Mucosa of gallbladder (tissue), 1 donor: ENCODE data around the gene NUDT16L1. TPM values are rescaled to one million over a fixed set of nuclear protein-coding genes. Genes with fewer than 3 reads are reported as not detected.

Source experiments
- DNase-seq: peaks from one replicate; pipeline ENCODE4 v3.0.0-alpha.2; 2020; ENCODE audit warnings: low spot score
- total RNA-seq: library from RNA; stranded (reverse); gene quantifications from one replicate; pipeline ENCODE4 v1.2.1, GENCODE V29; 2021
- donor health status: DM: no; HTN: no; CAD: no.

NUDT16L1 gene
- 67.0 TPM for total RNA-seq

DNA sequence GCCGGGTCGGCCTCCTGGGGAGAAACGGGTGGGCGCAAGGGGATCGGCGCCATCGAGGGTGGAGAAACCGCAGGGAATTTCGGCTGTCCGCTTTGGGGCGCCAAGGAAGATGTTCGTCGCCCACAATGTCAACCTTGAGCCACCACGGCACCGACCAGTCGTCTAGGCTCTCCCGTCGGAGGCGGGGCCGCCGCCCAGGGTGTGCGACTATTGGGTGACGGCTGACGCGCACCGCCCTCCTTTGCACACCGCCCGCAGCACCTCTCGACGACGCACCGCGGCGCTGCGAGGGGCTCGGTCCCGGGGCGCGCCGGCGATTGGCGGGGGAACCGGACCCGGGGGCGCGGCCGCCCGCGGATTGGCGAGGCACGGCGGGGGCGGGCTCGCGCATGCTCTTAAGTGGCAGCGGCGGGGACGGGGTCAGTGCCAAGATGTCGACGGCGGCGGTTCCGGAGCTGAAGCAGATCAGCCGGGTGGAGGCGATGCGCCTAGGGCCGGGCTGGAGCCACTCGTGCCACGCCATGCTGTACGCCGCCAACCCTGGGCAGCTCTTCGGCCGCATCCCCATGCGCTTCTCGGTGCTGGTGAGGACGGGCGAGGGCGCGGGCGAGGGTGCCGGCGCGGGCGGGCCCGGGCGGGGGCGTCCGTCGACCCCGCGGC, at the start of gene NUDT16L1:
Gene NUDT16L1, plus strand, starts transcription at position 267 of the 660 bp plus-strand sequence. Its CDS starts 165 bp downstream, at position 432.
- DNase-seq: peak; percentile 96

DNA sequence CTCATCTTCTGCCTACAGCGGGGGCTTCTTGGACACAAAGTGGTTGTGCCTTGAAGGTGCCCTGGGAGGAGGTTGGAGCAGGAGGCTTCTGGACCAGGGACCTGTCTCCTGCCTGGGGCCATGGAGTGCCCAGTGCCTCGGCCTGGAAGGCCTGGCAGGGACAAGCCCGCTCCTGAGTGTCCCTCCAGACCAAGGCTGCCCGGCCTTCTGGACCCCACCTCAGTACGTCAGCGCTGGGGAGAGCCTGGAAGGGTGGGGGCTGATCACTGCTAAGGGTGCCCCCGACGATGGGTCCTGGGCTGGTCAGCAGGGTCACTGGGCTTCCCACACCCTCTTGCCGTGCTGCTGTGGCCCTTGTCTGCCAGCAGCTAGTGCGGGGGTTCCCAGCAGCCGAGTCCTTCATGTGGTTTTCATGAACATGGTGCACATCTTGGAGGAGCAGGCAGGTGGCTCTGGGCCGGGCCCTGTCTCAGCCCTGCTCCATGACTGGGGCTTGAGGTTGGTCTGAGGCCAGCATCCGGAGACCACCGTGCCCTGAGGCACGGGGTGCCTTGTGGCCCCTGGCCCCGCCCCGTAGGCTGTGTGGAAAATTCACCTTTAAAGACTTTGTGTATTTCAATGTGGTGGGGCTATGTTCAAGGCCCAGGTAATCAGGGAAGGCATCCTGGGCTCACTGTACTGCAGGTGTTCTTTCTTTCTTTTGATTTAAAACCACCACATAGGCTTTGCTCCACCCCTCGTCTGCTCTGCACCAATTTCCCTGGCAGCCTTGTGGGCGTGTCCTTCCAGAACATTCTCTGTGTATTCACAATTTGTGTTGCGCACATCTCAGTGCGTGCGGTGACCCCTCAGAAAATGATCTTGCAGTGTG, 46.4 kb upstream of the NUDT16L1 start:
- no peak for DNase-seq

DNA sequence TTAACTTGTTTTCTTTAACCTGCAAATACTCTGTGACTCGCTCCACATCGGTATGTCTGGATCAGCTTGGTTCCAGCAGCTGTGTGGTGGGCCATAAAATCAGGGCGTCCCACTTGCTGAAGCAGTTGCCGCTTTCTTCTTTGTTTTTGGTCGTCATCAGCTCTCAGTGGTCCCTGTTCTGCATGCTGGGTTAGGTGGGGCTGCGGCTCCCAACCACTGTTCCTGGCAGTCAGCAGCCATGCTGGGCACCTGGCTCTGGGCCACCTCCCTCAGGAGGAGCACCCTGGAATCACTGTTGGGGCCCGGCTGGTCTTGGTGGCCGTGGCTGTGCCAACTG, 45.8 kb upstream of the NUDT16L1 start:
- no peak for DNase-seq

DNA sequence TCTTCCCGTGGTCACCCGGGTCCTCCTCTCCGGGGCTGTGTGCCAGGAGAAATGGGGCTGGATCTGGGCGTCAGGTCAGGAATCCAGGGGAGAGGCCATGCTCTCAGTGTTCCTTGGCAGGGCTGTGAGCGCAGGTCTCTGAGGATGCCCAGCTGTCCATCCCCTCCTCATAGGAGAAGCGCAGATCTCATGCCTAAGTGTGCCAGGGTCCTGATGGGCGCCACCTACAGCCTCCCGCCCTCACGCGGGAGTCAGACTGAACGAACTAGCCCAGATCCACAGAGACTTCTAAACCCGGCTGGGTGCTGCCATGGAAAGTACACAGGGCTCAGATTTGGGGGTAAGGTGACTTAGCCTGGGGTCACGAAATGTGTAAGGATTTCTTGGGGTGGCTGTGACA, 44.4 kb upstream of the NUDT16L1 start:
- DNase-seq: no peak

DNA sequence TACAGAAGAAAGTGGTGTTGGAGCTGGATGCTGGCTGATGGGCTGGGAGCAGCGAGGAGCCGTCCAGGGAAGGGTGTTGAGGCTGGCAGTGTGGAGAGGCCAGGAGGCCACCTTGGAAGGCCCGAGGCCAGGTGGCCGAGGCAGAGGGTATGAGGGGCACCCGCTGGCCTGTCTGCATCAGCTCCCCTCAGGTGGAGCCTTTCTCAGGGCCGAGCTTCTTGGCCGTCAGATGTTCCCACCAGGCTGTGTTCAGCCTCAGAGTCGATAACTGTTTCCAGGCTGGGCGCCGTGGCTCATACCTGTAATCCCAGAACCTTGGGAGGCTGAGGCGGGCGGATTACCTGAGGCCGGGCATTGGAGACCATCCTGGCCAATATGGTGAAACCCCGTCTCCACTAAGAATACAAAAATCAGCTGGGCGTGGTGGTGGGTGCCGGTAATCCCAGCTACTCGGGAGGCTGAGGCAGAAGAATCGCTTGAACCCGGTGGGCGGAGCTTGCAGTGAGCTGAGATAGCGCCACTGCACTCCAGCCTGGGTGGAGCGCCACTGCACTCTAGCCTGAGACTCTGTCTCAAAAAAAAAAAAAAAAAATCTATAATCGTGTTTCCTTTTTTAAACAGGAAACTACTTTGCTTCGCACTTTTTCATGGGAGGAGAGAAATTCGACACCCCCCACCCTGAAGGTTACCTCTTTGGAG, 43.5 kb upstream of the NUDT16L1 start:
- DNase-seq: no peak

DNA sequence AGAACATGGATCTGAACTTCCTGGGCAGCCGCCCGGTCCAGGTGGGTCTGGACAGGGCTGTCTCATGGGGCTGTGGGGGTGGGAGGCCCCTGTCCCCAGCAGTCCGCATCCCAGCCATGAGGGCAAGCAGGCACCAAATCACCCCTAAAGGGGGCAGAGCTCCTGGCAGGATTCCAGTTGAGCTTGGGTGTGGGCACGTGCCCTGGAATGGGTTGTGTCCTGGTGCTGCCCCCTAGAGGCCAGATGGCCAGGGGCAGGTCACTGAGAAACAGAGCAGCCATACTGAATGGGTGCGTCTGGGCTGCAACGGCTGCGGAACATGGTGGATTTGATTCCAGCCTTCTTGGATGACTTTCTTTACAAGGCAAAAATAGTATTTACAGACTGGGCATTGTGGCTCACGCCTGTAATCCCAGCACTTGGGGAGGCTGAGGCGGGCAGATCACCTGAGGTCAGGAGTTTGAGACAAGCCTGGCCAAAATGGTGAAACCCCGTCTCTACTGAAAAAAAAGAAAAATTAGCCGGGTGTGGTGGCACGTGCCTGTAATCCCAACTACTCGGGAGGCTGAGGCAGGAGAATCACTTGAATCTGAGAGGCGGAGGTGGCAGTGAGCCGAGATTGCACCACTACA, 42.8 kb upstream of the NUDT16L1 start:
- DNase-seq: peak; percentile 40

DNA sequence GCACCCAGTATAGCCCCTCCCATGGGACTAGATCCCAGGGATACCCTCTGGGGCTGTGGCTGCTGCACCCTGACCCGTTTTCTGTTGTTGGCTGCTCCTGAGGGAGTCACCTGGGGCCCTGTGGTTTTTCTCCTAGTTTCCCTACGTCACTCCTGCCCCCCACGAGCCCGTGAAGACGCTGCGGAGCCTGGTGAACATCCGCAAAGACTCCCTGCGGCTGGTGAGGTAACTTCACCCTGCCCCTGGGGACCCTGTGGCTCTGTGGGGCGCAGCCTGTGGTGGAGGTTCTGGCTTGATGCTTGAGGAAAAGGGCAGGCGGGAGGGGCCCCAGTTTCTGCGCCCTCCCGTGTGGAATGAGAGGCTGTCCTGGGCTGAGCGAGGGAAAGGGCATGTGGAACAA, 41.5 kb upstream of the NUDT16L1 start:
- no peak for DNase-seq

DNA sequence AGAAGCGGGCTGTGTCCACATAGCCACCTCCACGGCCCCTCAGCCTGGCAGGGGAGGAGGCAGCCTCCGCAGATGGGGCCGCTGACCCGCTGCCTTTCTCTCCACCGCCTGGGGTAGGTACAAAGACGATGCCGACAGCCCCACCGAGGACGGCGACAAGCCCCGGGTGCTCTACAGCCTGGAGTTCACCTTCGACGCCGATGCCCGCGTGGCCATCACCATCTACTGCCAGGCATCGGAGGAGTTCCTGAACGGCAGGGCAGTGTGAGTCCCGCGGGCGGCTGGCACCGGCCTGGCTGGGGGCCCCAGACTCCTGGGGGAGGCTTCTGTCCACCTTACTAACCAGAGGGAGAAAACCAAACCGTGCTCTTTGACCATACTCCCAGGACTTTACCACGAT, 40.8 kb upstream of the NUDT16L1 start:
- DNase-seq: no peak

DNA sequence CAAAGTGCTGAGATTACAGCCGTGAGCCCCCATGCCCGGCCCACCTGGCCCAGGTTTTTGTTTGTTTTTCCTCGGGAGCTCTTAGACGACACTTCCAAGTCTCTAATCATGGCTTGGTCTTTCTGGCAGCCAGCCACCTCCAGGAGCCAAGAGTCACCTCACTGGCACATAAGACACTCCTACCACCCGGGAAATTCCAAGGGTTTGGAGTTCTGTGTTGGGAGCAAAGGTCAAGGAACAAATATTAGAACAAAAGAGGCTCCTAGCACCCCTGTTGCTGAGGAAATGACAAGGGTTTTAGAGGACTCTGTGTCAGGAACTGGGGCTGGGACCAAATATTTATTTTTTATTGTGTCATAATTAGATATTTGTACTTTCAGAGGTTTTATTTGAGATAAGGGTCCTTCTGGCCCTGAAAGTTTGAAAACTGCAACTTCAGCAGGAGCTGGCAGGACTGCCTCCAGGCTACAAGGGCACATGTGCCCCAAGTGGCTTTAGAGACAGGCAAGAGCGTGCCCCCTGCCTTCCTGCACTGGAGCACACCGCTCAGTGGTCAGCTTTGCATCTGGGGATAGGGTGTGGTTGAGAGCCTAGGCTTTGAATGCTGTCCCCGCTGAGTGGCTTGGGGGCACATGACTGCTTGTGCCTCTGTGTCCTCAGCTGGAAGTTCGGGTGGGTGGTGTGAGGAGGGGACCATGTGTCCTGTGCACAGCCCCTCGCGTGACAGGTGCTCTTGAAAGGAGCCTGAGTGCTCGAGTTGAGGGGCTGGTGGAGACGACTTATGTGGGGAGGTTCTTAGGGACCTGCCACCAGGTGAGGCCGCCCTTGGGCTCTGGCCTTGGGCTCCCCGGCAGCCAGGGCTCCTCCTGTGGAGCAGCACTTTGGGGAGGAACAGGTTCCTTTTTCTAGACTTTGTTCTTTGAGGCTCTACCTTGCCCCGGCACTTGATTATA, 39.1 kb upstream of the NUDT16L1 start:
- DNase-seq: peak; percentile 84

DNA sequence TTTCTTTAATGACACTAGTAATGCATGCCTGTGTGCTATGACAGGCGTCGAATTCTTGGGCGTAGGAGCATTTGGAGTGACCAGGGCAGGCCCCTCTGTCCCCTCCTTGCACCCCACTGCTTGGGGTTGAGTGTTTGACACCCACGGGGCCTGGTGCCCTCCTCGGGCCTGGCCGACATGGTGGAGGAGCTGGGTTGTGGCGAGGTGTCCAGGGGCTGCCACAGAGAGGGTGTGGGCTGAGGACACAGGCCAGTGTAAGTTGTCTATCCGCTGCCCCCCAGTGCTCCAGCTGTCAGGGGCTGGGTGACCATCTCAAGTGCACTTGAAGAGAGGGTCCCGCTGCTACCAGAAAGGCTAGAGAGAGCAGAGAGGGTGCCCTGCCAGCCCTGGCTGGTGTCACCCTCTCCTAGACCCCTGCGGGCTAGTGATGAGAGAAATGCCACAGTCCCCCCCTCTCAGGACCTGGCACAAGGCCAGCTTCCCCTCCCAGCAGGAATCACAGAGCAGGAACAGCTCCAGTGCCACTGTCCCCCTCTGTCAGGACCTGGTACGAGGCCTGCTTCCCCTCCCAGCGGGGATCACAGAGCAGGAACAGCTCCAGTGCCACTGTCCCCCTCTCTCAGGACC, 38.3 kb upstream of the NUDT16L1 start:
- DNase-seq: no peak

DNA sequence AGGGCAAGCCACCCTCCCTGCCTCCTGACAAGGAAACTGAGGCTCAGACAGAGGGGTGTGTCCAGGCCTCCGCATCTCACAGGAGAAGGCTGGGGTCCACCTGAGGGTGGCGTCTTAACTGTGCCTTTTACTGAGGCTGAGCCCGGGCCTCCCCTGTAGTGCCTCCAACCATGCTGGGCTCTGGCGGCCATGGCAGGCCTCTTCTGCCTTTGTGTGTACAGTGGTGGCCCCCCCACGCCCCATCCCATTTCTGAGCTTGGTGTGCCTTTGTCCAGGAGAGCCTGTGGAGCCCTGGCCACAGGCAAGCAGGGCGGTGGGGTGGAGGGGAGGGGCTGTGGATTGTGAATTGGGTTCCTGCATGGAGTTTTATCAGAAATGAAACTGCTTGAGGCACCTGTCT, 37.6 kb upstream of the NUDT16L1 start:
- DNase-seq: no peak

DNA sequence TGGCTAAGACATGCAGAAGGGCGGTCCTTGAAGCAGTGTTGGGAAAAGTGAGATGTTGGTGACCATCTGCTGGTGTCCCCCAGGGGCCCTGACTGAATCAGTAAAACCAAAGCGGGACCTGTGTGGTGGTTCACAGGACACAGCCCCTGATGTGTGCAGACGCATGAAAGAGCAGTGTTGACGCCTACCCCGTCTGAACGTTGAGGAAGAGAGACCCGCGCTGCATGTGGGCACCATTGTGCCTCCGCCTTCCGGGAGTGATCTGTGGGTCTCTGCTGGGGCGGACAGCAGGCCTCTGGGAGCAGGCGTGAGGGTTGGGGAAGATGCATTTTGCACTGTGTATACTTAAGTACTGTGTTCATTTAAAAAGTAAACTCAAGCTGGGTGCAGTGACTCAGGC, 37.1 kb upstream of the NUDT16L1 start:
- no peak for DNase-seq

DNA sequence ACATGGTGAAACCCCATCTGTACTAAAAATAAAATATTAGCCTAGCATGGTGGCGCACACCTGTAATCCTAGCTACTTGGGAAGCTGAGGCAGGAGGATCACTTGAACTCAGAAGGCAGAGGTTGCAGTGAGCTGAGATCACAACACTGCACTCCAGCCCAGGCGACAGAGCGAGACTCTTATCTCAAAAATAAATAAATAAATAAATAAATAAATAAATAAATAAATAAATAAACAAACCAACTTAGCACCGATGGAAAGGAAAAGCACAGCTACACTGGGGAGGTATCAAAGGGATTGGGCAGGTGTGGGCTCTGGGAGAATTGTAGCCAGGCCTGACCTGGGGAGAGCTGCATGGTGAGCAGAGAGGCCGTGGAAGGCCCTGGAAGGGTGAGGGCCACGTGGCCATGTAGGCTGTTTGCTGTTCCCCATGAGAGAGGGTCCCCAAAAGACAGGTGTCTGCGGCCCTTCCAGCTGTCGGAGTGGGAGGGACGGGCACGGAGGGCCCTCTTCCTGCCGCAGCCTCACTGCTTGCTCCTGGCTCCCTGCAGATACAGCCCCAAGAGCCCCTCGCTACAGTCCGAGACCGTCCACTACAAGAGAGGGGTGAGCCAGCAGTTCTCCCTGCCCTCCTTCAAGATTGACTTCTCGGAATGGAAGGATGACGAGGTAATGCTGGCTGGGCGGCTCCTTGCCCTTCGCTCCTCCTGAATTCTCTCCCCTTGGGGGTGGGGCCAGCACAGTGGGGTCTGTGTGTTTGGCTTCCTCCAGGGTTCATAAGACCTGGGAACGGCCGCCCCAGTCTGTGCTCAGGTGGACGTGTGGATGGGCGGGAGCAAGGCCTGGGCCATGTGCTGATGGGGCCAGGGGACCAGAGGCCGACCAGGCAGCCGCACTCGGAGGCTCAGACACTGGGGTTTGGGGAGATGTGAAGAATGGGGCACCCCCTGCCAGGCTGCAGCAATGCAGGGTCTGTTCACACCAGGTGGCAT, 36.4 kb upstream of the NUDT16L1 start:
- no peak for DNase-seq

DNA sequence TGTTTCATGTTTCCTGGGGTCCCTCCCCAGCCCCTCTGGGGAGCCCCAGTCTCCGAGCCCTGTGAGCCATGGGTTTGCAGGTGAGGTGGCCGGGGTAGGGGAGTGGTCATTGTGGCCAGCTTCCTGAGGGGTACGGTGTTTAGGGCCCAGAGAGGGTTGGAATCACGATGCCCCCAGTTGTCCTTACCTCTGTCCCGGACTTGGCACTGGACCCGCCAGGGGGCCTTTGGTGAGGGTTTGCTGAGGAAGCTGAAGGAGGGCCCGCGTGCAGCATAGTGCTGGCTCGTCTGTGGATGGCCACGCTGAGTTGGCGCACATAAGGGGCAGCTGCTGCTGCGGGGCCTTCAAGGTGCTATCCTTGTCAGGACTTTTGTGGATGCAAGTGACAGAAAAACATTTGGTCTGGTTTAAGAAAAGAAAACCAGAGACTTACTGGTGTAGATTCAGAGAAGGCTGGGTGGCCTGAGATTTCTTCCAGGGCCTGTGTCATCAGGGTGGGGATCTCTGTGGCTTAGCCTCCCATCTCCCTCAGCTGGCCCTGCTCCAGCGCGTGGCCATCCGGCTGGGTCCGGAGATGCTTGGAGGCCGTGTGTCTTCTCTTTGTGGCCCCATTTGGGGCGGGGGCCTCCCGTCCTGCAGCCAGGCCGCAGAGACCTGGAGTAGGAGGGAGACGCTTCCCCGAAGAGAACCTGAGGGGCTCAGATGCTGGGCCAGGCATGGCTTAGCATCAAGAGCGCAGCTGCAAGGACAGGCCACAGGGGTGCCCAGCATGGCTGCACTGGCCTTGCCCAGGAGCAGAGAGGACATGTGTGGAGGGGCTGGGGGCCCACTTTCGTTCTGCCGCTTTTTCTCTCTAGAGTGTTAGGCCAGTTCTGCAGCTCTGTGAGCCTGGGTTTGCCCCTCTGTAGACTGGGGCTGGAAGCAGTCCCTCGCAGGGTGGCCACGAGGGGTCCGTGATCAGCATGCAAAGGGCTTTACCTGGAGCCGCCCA, 33.7 kb upstream of the NUDT16L1 start:
- DNase-seq: no peak

DNA sequence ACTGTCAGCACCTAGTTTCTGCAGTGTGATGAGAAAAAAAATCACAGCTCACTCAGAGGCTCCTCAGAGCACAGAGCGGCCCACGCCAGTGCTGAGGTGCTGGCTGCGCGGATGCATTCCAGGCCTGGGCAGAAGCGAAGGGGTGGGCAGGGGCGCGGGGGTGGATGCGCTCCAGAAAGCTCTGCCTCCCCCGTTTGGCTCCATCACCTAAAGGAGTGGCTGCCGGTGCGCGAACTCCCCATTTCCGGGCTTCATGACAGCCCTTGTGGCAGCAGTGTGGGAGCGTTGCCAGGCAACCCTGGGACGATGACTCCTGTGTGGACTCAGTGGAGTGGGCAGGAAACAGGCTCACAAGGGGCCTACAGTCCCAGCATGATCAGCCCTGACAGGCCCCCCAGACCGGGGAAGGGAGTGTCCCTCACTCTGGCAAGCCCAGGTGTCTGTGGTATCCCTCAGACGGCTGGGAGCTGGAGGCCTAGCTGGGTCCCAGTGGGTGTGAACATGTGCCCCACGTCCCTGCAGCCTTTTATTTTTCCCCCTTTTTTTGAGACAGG, 32.8 kb upstream of the NUDT16L1 start:
- DNase-seq: peak; percentile 72

DNA sequence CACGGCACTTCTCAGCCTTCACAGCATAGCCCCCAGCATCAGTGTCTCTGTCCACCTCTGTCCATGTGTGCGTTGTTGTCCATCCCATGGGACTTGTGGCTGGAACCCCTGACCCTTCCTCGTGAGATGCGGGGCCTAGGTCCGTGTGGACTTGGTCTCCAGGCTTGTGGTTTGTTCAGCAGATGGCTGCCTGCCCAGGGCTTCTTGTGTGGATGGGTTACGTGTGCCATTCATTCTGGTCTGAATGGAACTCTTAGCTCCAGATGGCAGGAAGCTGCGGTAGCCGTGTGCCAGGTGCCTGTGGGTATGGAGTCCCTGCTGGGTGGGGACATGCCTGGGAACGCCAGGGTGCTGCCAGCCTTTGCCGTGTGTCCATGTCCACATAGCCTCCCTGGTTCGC, 31.7 kb upstream of the NUDT16L1 start:
- DNase-seq: no peak

DNA sequence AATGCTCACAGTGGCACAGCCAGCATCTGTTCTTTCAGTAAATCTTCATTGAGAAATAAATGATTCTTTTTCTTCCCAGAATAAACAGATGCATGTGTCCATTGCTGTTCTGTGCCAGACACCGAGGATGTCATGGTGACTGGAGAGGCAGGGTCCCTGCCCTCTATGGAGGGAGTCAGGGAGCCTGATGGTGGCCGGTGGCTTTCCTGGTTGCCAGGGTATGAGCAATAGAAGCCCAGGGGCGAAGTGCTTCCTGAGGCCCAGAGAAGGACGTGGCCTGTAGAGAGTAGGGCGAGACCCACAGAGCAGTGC, 29.9 kb upstream of the NUDT16L1 start:
- DNase-seq: no peak
